Measurements from ENCODE around the gene WDR11. TPM values are rescaled to one million over a fixed set of nuclear protein-coding genes. Genes with fewer than 3 reads are reported as not detected.

Gene WDR11
- total RNA-seq, 1 experiment from 2014 or later: 49.2 TPM

GRCh38 chr10:120833222-120833928, 17.8 kb upstream of the WDR11 start:
- DNase-seq (ENCODE audit: unreplicated experiment): no peak
- Mint-ChIP-seq H3K9me3 (ENCODE audit: unreplicated experiment) (no peaks in the 10 kb centered on the region), H3K27ac (ENCODE audit: low read depth, unreplicated experiment) (no peak overlapping the region), H3K27me3 (ENCODE audit: insufficient read depth, unreplicated experiment) (peaks cover 30% of the 10 kb centered on the region), H3K4me3 (ENCODE audit: unreplicated experiment) (no peak overlapping the region), H3K4me1 (ENCODE audit: insufficient read depth, unreplicated experiment) (no peaks in the 10 kb centered on the region), H3K36me3 (ENCODE audit: insufficient read depth, unreplicated experiment) (no peaks in the 10 kb centered on the region)
- CTCF ChIA-PET: no interaction called here
- POLR2A ChIA-PET: no interaction called here
- BruUV-seq (replicated peaks): no TSS peak
- intact Hi-C loops (cut with micrococcal nuclease): no loop called here
- no peak for TF ChIP-seq CTCF (IDR thresholded peaks at IDR 0.05; ENCODE audit: unreplicated experiment)

- DNase-seq (ENCODE audit: unreplicated experiment): no peak
- H3K27ac Mint-ChIP-seq (ENCODE audit: low read depth, unreplicated experiment): no peak overlapping the region
- no peak overlapping the region for H3K4me3 Mint-ChIP-seq (ENCODE audit: unreplicated experiment)
- no TSS peak for BruUV-seq (replicated peaks)
- CTCF ChIA-PET: no interaction called here
- intact Hi-C loops (cut with micrococcal nuclease): no loop called here
- H3K4me1 Mint-ChIP-seq (ENCODE audit: insufficient read depth, unreplicated experiment): no peaks in the 10 kb centered on the region
- no peak for TF ChIP-seq CTCF (IDR thresholded peaks at IDR 0.05; ENCODE audit: unreplicated experiment)
- H3K27me3 Mint-ChIP-seq (ENCODE audit: insufficient read depth, unreplicated experiment): peaks cover 19% of the 10 kb centered on the region
- POLR2A ChIA-PET: no interaction called here
- H3K36me3 Mint-ChIP-seq (ENCODE audit: insufficient read depth, unreplicated experiment): no peaks in the 10 kb centered on the region
- H3K9me3 Mint-ChIP-seq (ENCODE audit: unreplicated experiment): no peaks in the 10 kb centered on the region
These were observed 15.6 kb upstream of the WDR11 start for GRCh38 chr10:120835603-120836002.

GRCh38 chr10:120838941-120839340, 12.2 kb upstream of the WDR11 start:
- H3K27me3 Mint-ChIP-seq (ENCODE audit: insufficient read depth, unreplicated experiment): peaks cover 11% of the 10 kb centered on the region
- H3K27ac Mint-ChIP-seq (ENCODE audit: low read depth, unreplicated experiment): no peak overlapping the region
- DNase-seq (ENCODE audit: unreplicated experiment): no peak
- H3K4me1 Mint-ChIP-seq (ENCODE audit: insufficient read depth, unreplicated experiment): no peaks in the 10 kb centered on the region
- H3K4me3 Mint-ChIP-seq (ENCODE audit: unreplicated experiment): no peak overlapping the region
- no TSS peak for BruUV-seq (replicated peaks)
- no peaks in the 10 kb centered on the region for H3K9me3 Mint-ChIP-seq (ENCODE audit: unreplicated experiment)
- POLR2A ChIA-PET: no interaction called here
- intact Hi-C loops (cut with micrococcal nuclease): no loop called here
- CTCF ChIA-PET: interaction anchor here (0.7 kb wide), 1 partner anchor 13 kb away, joined by 3 read pairs; no protein-coding TSS in a partner anchor
- no peak for TF ChIP-seq CTCF (IDR thresholded peaks at IDR 0.05; ENCODE audit: unreplicated experiment)
- H3K36me3 Mint-ChIP-seq (ENCODE audit: insufficient read depth, unreplicated experiment): no peaks in the 10 kb centered on the region

GRCh38 chr10:120841522-120842189, 9.5 kb upstream of the WDR11 start:
- Mint-ChIP-seq H3K4me3 (ENCODE audit: unreplicated experiment) (no peak overlapping the region), H3K27ac (ENCODE audit: low read depth, unreplicated experiment) (no peak overlapping the region), H3K4me1 (ENCODE audit: insufficient read depth, unreplicated experiment) (no peaks in the 10 kb centered on the region), H3K27me3 (ENCODE audit: insufficient read depth, unreplicated experiment) (peaks cover 23% of the 10 kb centered on the region), H3K36me3 (ENCODE audit: insufficient read depth, unreplicated experiment) (no peaks in the 10 kb centered on the region), H3K9me3 (ENCODE audit: unreplicated experiment) (no peaks in the 10 kb centered on the region)
- CTCF ChIA-PET: interaction anchor here (0.6 kb wide), 1 partner anchor 17 kb away, joined by 3 read pairs; no protein-coding TSS in a partner anchor
- BruUV-seq (replicated peaks): no TSS peak
- DNase-seq (ENCODE audit: unreplicated experiment): no peak
- POLR2A ChIA-PET: interaction anchor here (1.4 to 2.8 kb wide), 2 partner anchors 10 kb away, joined by 5 to 8 read pairs; partner anchors contain the start of gene WDR11
- intact Hi-C loops (cut with micrococcal nuclease): no loop called here
- no peak for TF ChIP-seq CTCF (IDR thresholded peaks at IDR 0.05; ENCODE audit: unreplicated experiment)
